GM18505 (cell line): Measurements from ENCODE around the gene DNAH11.
"Not testable (repeated sequence)": the region's sequence is repeated elsewhere in the genome, so short reads cannot be mapped to it uniquely, and the experiment has no call there.

Experiments used
- ATAC-seq: cut with Tn5 transposase; IDR thresholded peaks from one replicate; pipeline ENCODE4 v1.9.1; 2021; ENCODE audit not compliant: unreplicated experiment
- POLR2A ChIP-seq: IDR thresholded peaks from 4 replicates; pipeline ENCODE4 v1.6.1; 2011; ENCODE audit warnings: borderline replicate concordance; ENCODE audit not compliant: insufficient read depth, insufficient read length; ENCODE audit errors: extremely low read depth

Gene DNAH11

DNA sequence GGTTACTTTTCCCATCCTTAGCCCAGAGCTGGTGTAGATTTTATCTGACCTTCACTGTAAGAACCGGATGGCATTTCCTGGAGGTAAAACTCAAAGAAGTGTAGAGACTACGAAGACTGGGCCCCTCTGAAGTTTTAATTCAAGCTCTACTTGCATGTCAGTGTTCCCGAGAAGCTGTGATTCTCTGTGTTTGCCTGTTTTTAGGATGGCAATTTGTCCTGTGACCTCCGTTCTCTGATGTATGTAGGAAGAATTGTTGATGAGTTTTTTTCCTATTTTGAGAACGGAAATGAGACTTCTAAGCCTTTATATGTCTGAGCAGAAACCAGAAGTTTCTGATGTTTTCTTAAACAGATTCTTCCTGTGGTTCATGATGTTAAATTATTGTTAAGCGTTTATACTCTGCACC is 308.7 kb downstream of the DNAH11 start:
- no peak for ATAC-seq

DNA sequence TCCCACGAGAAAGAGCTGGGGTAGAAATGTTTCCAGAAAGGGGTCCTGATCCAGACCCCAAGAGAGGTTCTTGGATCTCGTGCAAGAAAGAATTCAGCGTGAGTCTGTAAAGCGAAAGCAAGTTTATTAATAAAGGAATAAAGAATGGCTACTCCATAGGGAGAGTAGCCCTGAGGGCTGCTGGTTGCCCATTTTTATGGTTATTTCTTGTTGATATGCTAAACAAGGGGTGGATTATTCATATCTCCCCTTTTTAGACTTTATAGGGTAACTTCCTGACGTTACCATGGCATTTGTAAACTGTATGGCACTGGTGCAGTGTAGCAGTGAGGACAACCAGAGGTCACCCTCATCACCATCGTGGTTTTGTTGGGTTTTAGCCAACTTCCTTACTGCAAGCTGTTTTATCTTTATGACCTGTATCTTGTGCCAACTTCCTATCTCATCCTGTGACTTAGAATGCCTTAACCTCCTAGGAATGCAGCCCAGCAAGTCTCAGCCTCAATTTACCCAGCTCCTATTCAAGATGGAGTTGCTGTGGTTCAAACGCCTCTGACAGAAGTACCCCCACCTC is 322.9 kb downstream of the DNAH11 start:
- not testable (repeated sequence) for ATAC-seq

More for the DNA sequence above, 308.7 kb downstream of the DNAH11 start:
- no peak for TF ChIP-seq POLR2A

DNA sequence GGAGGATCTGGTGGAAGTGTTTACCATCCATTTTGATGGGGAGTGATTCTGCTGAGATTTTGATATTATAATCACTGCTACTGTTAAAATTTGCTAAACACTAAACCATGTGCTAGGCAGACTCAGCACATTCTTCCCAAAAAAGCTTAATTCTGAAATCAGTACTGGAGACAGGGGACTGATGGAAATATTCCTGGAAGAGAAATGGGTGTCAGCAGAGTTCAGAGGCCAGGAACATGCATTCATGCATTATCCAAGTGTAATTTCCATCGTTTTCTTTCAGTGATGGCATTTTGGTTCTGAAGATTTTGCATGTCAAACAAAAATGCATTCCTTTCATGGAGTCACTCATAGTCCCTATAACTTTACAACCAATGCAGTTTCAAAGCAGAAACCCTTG is 323.9 kb downstream of the DNAH11 start:
- TF ChIP-seq POLR2A, result no peak

DNA sequence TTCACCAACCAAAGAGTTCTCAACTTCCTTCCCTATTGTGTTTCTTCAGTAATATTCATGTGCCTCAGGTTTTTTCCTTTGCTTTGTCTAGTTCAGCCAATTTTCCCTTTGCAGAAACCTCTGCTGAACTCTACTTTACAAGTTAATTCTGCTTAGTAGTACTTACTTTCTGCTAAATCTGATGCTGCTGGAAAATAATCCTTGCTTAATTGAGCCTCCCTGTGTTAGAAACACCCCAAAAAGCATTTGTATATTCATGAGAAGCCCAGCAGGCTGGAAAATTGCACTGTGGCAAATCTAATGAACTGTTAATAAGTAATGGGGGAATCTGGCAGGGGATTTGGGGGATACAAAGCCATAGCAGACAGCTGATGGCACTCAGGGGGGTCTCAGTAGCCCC is 324.4 kb downstream of the DNAH11 start:
- ATAC-seq, result no peak
- no peak for TF ChIP-seq POLR2A

More for the DNA sequence above, 323.9 kb downstream of the DNAH11 start:
- ATAC-seq, result no peak

DNA sequence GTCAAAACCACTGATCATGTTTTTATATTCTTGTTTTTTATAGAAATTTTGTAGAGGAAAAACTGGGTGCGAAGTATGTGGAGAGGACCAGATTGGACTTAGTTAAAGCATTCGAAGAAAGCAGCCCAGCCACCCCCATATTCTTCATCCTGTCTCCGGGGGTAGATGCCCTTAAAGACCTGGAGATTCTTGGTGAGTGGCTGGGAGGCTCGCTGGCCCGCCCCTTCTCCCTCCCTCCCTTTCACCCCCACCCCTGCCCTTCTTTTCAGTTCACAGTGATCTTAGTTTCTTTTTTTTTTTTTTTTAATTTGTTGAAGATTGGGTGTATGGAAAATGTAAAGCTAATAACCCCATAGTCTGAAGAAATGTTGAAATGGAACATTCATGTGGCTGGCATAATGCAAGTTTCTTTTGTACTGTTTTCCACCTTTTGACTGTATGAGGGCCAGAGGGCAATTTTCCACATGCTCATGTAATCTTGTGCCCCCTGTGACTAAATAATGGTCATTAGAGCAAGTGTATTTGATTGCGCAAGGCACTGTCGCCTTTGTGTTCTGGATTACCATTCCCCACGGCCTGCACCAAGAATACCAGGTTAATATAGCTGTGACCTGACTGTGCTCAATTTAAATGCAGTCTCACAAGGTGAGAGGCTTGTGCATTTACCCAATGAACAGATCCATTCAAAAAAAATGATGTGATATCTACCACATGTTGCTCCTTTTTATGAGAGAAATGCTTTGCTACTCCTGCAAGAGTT is 325.2 kb downstream of the DNAH11 start:
- no peak for TF ChIP-seq POLR2A
- no peak for ATAC-seq

DNA sequence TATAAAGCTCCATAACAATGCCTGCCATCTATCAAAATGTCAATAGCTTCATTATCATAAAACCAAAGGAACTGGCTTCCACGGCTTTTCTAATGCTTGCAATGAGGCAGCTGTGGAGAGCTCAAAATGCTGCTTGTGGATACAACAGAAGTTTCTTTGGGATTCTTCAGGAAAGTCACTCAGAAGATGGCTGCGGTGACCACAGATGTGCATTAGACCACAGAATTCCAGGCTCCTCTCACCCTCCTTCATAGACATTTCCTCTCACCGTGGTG is 325.7 kb downstream of the DNAH11 start:
- ATAC-seq, result no peak

GRCh38 chr7:21869785-21870402 is 327.1 kb downstream of the DNAH11 start:
- no peak for TF ChIP-seq POLR2A
- no peak for ATAC-seq

More for the DNA sequence above, 325.7 kb downstream of the DNAH11 start:
- no peak for TF ChIP-seq POLR2A

DNA sequence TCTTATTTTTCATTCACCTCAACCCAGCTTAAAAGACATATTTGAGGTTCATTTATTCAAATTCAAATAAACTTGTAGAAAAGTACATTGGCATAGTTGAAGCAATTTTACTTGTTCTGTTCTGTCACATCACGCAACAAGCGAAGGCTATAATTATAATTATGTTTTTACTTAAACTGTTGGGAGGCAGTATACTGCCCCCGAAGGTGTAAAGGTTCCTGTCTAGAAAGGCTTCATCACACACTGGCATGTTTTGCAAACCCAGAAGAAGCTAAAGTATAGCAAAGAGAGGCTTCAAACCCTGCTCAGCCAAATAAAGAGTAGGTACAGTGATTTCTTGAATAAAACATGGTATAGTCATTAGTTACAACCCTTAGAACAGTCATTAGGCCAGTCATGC is 340.2 kb downstream of the DNAH11 start:
- no peak for ATAC-seq
- TF ChIP-seq POLR2A, result no peak

DNA sequence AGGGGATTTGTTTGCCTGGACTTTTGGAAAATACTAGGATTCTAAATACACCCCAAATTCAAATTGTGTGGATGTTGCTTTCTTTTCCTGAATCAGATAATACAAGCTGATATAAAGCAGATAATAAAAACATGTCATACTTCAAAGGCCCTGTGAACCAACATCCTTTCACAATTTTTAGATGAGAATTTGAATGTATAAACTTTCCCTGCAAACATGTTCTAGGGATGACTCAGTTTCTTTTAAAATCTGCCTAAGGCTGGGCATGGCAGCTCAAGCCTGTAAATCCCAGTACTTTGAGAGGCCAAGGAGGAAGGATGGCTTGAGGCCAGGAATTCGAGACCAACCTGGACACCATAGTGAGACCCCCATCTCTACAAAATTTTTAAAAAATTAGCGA is 340.7 kb downstream of the DNAH11 start:
- ATAC-seq, result not testable (repeated sequence)

DNA sequence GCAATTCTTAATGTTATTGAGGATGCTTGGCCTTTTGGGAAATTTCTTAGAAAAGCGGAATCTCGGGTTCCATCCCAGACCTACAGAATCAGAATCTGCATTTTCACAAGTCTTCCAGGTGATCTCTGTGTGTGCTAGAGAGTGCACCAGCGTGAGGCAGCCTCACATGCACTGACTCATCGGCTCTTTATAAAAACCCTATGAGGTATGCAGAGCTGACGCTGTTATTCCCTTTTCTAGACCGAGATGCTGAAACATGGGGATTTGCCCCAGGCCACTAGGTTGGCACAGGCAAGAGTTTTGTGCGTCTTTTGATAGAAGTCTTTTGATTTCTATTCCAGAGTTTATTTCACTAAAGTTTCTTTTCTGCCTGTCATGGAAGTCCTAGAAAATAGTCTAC is 341.7 kb downstream of the DNAH11 start:
- TF ChIP-seq POLR2A, result no peak
- ATAC-seq, result no peak

DNA sequence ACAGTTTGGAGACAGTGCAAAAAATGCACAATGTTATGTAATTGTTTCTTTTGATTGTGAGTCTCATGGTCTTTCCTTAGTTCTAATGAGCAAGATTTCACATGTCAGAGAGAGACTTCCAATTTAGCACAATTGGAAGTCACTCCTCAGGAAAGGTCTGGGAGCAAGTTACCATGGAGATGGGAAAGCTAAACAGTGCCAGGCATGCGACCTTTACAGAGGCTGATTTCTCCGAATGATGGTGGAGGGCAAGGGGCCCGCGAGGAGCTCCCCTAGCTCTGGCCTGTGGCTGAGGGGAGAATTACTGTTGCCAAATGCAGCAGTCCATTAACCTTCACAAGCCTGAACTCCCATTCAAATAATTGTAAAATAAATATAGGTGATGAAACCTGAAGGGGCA is 343.6 kb downstream of the DNAH11 start:
- no peak for ATAC-seq
- no peak for TF ChIP-seq POLR2A

DNA sequence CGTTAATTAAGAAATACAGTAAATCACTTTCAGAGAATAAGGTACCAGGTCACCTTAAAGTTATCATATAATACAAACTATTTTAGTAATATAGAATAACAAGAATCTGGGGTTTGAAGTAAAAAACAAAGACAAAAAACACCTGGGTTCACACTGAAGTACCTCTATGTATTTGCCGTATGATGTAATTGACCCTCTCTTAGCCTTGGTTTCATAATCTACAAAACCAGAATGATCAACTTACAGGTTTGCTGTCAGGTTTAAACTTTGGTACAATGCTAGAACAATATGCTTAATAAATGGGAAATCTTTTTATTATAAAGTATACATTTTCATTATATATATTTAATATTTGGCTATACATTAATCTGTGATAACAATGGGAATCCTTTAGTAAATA is 344.5 kb downstream of the DNAH11 start:
- no peak for TF ChIP-seq POLR2A

DNA sequence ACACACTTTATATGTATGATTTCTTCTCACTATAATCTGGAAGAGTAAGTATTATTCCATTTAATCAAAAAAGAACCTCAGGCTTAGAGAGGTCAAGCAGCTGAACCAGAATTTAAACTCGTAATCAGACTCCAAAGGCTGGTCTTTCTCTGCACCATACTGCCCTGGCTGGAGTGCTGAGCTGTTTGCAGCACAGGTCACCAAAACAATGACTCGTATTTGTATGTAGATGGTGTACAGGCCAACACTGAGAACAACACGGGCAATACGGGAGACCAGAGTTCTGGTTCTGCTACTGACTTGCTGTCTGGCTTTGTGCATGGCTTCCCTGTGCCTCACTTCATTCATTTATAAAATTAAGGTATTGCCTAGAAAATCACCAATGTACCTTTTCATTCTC is 344.9 kb downstream of the DNAH11 start:
- ATAC-seq, result no peak
- no peak for TF ChIP-seq POLR2A

More for the DNA sequence above, 344.5 kb downstream of the DNAH11 start:
- ATAC-seq, result no peak

- TF ChIP-seq POLR2A, result no peak
- no peak for ATAC-seq
Measured at GRCh38 chr7:21891291-21891690, 348.5 kb downstream of the DNAH11 start.
